ENCODE data around the gene STK10. TPM values are rescaled to one million over a fixed set of nuclear protein-coding genes. Genes with fewer than 3 reads are reported as not detected.
"Not testable (repeated sequence)": the region's sequence is repeated elsewhere in the genome, so short reads cannot be mapped to it uniquely, and the experiment has no call there.

STK10 gene
- total RNA-seq, 3 donors from 2014 or later (not counting 1 experiment from before 2014, with no cell fraction given), result 705 to 879 (median 783) TPM

- H3K27me3 Mint-ChIP-seq (ENCODE audit: low read depth in 2 of 2), result no peaks in the 10 kb centered on the region
- TF ChIP-seq CTCF (IDR thresholded peaks at IDR 0.05), result no peak
- H3K27me3 ChIP-seq (ENCODE audit: control insufficient read depth, insufficient read depth, low read length), result no peaks in the 10 kb centered on the region
- no peaks in the 10 kb centered on the region for H3K9me3 Mint-ChIP-seq
- ATAC-seq, result no peak
- peak overlapping the region; percentile 81 to 98 for H3K27ac Mint-ChIP-seq
- H3K4me1 ChIP-seq (ENCODE audit: control insufficient read depth, insufficient read depth, low read length), result peaks cover 70% of the 10 kb centered on the region
- no peak overlapping the region for H3K4me3 Mint-ChIP-seq
- H3K4me1 Mint-ChIP-seq, result peaks cover 75 to 86% of the 10 kb centered on the region in 2 donors
- peaks cover 48% of the 10 kb centered on the region for H3K36me3 ChIP-seq (ENCODE audit: control insufficient read depth, insufficient read depth, low read length)
- no peak overlapping the region for H3K27ac ChIP-seq (ENCODE audit: low read length)
- H3K9me3 ChIP-seq (ENCODE audit: control insufficient read depth, insufficient read depth, low read length), result no peaks in the 10 kb centered on the region
- WGBS (ENCODE audit: insufficient coverage), result 91% methylated on average over 13 of the region's 13 CpGs
- no peak for DNase-seq
- intact Hi-C loops (cut with micrococcal nuclease), result no loop called here
- H3K36me3 Mint-ChIP-seq, result peaks cover 7% of the 10 kb centered on the region
- H3K4me3 ChIP-seq (ENCODE audit: low read length), result no peak overlapping the region
Measured at GRCh38 chr5:172156541-172156994, 31.5 kb downstream of the STK10 start.

GRCh38 chr5:172155101-172155500 is 32.9 kb downstream of the STK10 start:
- H3K27me3 ChIP-seq (ENCODE audit: control insufficient read depth, insufficient read depth, low read length); DNase-seq; H3K9me3 Mint-ChIP-seq; H3K9me3 ChIP-seq (ENCODE audit: control insufficient read depth, insufficient read depth, low read length); H3K27ac ChIP-seq (ENCODE audit: low read length); H3K4me3 Mint-ChIP-seq; H3K4me3 ChIP-seq (ENCODE audit: low read length); intact Hi-C loops (cut with micrococcal nuclease); ATAC-seq; H3K36me3 Mint-ChIP-seq; H3K27me3 Mint-ChIP-seq (ENCODE audit: low read depth in 2 of 2): not testable (repeated sequence)
- WGBS (ENCODE audit: insufficient coverage), result 82% methylated on average over 9 of the region's 9 CpGs
- Histone ChIP-seq H3K36me3 (ENCODE audit: control insufficient read depth, insufficient read depth, low read length) (peaks cover 52% of the 10 kb centered on the region), H3K4me1 (ENCODE audit: control insufficient read depth, insufficient read depth, low read length) (peaks cover 70% of the 10 kb centered on the region)
- Mint-ChIP-seq H3K4me1 (peaks cover 76 to 86% of the 10 kb centered on the region in 2 donors), H3K27ac (peak overlapping the region; percentile 97 to 98)

GRCh38 chr5:172153695-172154094 is 34.3 kb downstream of the STK10 start:
- H3K4me3 Mint-ChIP-seq, result no peak overlapping the region
- peaks cover 75 to 87% of the 10 kb centered on the region in 2 donors for H3K4me1 Mint-ChIP-seq
- WGBS (ENCODE audit: insufficient coverage), result 84% methylated on average over 3 of the region's 3 CpGs
- peak overlapping the region; percentile 26 for H3K27ac ChIP-seq (ENCODE audit: low read length)
- peak overlapping the region; percentile 97 to 98 for H3K27ac Mint-ChIP-seq
- no peak for TF ChIP-seq CTCF (IDR thresholded peaks at IDR 0.05)
- H3K4me3 ChIP-seq (ENCODE audit: low read length), result no peak overlapping the region
- ATAC-seq (no peak), DNase-seq (no peak)
- H3K27me3 ChIP-seq (ENCODE audit: control insufficient read depth, insufficient read depth, low read length), result no peaks in the 10 kb centered on the region
- no peaks in the 10 kb centered on the region for H3K9me3 ChIP-seq (ENCODE audit: control insufficient read depth, insufficient read depth, low read length)
- H3K4me1 ChIP-seq (ENCODE audit: control insufficient read depth, insufficient read depth, low read length), result peaks cover 70% of the 10 kb centered on the region
- H3K27me3 Mint-ChIP-seq (ENCODE audit: low read depth in 2 of 2), result no peaks in the 10 kb centered on the region
- intact Hi-C loops (cut with micrococcal nuclease), result no loop called here
- H3K36me3 Mint-ChIP-seq, result peaks cover 7% of the 10 kb centered on the region
- no peaks in the 10 kb centered on the region for H3K9me3 Mint-ChIP-seq
- peaks cover 57% of the 10 kb centered on the region for H3K36me3 ChIP-seq (ENCODE audit: control insufficient read depth, insufficient read depth, low read length)

- DNase-seq (no peak), ATAC-seq (no peak)
- Mint-ChIP-seq H3K27ac (peak overlapping the region; percentile 97 to 98), H3K27me3 (ENCODE audit: low read depth in 2 of 2) (no peaks in the 10 kb centered on the region), H3K4me3 (peak overlapping the region; percentile 78), H3K4me1 (peaks cover 79 to 86% of the 10 kb centered on the region in 2 donors), H3K36me3 (peaks cover 4% of the 10 kb centered on the region), H3K9me3 (no peaks in the 10 kb centered on the region)
- intact Hi-C loops (cut with micrococcal nuclease), result loop anchor here (2.0 kb wide), 1 partner anchor 23 kb away; no protein-coding TSS in a partner anchor
- TF ChIP-seq CTCF (IDR thresholded peaks at IDR 0.05), result no peak
- H3K36me3 ChIP-seq (ENCODE audit: control insufficient read depth, insufficient read depth, low read length), result peaks cover 63% of the 10 kb centered on the region
- 67% methylated on average over 10 of the region's 10 CpGs for WGBS (ENCODE audit: insufficient coverage)
- H3K9me3 ChIP-seq (ENCODE audit: control insufficient read depth, insufficient read depth, low read length), result no peaks in the 10 kb centered on the region
- H3K4me1 ChIP-seq (ENCODE audit: control insufficient read depth, insufficient read depth, low read length), result peaks cover 89% of the 10 kb centered on the region
- no peak overlapping the region for H3K4me3 ChIP-seq (ENCODE audit: low read length)
- H3K27ac ChIP-seq (ENCODE audit: low read length), result peak overlapping the region; percentile 71
- H3K27me3 ChIP-seq (ENCODE audit: control insufficient read depth, insufficient read depth, low read length), result no peaks in the 10 kb centered on the region
Measured at GRCh38 chr5:172151661-172152210, 36.3 kb downstream of the STK10 start.
